GM18867 (cell line): ENCODE data around the gene SLC26A11.

Experiments
- ATAC-seq: cut with Tn5 transposase; IDR thresholded peaks from one replicate; pipeline ENCODE4 v1.9.1; 2021; ENCODE audit warnings: mild to moderate bottlenecking, moderate library complexity; ENCODE audit not compliant: unreplicated experiment

SLC26A11 gene

DNA sequence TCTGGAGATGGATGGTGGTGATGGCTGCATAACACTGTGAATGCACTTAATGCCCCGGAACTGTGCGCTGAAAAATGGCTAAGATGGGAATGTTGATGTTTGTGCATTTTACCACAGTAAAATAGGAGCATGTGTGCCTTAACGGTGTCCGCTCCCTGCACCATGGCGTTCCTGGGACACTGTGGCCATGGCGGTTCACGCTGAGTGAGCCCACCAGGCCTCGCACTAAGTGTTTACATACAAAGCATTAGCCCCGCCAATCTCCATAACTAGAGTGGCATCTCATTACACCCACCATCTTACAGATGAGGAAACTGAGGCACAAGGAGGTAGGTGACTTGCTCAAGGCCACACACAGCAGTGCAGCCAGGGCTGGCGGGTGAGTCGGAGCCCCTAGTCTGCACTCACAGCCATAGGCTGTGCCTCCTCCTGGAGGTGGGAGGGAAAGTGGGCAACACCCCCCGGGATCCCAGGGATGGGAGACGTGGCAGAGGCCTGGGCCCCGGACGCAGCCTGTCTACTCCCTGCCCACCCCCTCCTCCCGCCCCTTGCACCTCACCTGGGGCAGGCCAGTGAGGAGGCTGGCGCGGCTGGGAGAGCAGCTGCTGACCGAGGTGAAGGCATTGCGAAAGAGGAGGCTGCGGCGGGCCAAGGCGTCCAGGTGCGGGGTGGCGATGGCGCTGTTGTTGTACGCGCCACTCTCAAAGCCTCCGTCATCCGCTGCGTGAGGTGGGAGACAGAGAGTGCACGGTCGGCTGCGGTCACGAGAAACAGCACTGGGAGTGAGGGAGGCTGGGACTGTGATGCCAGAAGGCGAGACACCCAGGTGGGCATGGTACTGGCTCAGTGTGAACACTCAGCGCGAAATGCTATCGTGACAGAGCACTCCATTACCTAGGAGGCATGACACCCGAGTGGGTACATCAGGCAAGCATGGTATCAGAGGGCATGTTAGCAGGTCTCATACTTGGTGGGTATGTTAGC is 3.5 kb upstream of the SLC26A11 start:
- ATAC-seq: no peak

DNA sequence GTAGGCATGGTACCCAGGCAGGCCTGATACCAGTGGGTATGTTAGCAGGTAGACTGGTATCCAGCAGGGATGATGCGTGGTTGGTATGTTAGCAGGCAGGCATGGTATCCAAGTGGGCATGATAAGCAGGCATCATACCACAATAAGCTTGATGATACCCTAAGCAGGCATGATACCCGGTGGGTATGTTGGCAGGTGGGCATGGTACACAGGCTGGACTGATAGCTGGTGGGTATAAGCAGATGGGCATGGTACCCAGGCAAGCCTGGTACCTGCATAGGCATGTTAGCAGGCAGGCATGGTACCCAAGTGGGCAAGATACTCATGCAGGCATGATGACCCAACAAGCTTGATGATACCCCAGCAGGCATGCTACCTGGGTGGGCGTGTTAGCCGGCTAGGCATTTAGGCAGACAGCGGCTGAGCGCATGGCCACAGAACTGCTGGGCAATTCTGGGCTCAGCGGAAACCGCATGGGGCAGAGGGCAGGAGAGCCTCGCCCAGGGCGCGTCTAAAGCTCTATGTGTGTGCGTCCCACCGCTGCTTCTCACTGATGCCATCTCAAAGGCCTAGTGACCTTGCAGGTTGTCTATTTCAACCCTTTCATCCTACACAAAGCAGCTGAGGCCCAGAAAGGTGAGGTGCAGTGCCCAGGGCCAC is 2.4 kb upstream of the SLC26A11 start:
- no peak for ATAC-seq

DNA sequence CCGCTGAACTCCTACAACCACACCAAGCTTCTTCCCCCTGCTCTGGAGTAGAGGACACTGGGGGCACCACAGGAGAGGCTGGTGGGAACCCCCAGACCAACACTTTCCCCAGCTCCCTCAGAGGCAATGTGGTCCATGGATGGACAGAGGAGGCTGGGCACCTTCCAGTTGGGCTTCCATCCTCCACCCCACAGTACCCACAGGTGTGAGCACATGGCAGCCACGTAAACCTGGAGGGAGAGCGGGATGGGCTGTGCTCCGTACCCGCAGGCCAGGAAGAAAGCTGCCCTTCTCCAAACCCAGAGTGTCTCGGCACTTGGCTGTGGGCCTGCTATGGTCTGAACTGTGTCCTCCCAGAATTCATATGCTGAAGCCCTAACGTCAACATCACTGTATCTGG is 1.8 kb upstream of the SLC26A11 start:
- no peak for ATAC-seq

DNA sequence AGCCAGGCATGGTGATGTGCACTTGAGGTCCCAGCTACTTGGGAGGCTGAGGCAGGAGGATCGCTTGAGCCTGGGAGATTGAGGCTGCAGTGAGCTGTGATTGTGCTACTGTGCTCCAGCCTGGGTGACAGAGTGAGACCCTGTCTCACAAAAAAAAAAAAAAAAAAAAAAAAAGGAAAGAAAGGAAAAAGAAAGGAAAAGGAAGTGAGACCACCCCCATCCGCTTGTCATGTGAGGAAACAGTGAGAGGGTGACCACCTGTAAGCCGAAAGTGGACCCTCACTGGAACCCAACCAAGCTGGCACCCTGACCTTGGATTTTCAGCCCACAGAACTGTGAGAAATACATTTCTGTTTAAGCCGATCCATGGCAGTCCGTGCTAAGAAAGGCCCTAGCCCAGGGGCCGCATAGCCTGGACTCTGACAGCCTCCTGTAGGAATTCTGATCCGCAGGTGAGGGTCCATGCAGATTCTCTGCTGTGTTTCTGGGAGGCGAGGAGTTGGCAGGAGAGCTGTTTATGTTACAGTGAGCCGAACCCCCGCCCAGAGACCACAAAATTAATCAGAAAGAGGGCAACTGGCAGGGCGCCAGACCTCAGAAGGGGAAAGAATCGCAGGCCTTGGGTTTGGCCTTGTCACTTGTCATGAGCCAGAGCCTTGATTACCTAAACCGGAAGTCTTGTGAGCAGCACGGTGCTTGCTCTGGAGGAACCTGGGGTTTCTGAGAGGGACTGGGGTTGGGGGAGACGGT is 1.0 kb upstream of the SLC26A11 start:
- ATAC-seq: peak; percentile 56

DNA sequence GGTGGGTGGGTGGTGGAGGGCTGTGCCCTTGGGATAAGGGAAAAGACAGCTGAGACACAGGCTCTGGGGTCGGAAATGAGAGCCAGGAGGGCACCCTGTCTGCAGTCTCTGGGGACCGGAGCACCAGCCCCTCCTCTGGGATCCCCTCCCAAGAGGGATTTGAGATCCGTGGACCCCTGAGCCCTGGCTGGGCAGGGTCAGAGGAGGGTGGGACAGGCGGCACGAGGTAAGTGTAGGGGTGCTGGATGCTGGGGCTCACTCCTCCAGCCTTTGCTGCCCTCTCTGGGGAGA is 519 bp upstream of the SLC26A11 start:
- no peak for ATAC-seq

DNA sequence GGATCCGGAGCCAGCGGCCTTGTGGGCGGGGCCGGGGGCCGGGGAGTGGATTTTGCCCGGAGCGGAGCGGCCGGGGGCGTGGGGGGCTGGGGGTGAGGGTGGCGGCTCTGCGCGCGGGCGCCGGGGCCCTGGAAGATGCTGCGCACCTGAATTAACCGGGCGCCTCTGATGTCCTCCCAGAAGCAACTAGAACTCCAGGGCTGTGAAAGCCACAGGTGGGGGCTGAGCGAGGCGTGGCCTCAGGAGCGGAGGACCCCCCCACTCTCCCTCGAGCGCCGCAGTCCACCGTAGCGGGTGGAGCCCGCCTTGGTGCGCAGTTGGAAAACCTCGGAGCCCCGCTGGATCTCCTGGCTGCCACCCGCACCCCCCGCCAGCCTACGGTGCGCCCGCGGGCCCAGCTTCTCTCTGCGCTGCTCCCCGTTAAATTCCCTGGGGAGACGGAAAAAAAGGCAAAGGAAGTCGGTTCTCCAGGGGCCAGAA is 549 bp downstream of the SLC26A11 start:
- no peak for ATAC-seq

DNA sequence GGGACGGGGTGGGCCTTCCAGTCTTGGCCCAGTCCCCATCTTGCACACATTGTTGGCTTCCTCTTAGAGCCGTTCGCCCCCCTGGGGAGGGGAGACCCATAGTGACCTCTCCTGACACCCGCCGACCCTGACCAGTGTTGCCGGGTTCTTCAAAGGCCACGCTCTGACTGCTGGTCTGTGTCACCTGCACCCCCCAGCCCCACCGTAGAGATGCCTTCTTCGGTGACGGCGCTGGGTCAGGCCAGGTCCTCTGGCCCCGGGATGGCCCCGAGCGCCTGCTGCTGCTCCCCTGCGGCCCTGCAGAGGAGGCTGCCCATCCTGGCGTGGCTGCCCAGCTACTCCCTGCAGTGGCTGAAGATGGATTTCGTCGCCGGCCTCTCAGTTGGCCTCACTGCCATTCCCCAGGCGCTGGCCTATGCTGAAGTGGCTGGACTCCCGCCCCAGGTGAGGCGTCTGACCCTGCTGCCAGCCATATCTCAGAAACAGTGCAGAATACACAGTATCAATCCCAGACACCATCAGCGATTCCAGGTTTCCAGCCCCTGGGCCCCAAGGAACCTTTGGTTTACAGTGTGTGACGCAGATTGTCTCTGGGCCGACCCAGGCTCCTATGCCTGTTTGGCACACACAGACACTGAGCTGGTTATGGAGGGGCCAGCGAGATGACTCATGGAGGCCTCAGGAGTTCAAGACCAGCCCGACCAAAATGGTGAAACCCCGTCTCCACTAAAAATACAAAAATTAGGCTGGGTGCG is 1.3 kb downstream of the SLC26A11 start:
- no peak for ATAC-seq

DNA sequence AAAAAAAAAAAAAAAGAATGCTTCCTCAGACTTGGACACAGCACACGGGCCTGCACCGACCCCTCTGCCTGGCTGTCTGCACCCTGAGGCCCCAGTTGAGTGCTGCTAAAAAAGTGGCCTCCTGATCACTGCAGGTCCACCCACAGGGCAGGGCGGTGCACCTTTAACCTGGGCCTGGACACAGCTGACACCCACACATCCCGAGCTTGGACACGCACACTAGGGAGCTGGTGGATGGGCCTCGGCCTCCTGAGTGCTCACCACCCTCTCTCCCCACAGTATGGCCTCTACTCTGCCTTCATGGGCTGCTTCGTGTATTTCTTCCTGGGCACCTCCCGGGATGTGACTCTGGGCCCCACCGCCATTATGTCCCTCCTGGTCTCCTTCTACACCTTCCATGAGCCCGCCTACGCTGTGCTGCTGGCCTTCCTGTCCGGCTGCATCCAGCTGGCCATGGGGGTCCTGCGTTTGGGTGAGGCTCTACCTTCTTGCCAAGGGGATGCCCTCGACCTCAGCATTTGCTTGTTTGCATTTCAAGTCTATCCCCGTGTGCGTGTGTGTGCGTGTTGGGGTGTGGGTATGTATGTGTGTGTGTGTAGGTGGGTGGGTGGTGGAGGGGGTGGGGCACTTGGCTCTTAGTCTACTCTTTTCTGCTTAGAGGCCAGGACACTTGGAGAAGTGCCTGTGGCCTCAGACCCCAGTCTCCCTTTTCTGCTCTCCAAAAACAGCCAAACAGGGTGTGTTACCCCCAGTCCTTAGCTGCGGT is 2.3 kb downstream of the SLC26A11 start:
- no peak for ATAC-seq

DNA sequence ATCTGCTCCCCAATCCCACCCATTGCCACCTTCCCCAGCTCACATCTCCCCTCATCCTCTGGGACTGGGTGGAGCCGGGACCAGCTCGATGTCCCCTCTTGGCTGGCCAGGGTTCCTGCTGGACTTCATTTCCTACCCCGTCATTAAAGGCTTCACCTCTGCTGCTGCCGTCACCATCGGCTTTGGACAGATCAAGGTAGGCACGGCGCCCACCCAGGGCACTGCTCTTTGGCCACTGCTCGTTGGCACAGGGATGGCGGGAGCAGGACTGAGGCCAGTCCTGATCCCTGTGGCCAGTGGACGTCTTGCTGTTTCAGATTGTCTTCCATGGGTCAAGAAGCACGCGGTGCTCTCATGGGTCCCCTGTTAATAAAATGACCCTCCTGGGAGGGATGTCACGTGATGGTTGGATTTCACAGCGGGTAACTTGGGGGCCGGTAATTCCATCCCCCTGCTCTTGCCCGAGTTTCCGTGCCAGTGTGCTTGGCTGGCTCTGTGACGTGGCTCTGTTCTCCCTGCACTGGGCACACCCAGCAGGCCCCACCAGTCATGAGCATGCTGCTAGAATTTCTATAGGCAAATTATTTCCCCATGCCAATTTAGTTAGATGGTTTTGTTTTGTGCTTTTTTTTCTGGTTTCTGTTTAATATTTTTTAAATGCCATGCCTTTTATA is 3.1 kb downstream of the SLC26A11 start:
- no peak for ATAC-seq

DNA sequence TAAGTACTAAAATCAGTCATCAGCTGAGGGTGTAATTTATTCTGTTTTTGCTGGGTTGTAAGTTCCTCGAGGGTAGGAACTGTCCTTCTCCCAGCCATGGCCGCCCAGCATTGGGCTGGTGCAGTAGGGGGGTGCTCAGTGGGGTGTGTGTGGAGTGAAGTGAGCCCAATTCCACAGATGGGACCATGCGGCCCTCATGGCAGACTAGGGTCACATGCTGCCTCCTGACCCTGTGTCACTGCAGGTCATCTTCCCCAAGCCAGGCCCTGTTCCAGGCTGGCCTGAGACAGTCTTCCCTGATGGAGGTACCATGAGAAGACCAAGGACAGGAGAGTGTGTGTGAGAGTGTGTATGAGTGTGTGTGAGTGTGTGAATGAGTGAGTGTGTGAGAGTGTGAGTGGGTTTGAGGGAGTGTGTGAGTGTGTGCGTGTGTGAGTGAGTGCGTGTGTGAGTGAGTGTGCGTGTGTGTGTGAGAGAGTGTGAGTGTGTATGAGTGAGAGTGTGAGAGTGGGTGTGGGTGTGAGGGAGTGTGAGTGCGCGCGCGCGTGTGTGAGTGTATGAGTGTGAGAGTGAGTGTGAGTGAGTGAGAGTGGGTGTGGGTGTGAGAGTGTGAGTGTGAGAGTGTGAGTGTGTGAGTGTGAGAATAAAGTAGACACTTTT is 3.7 kb downstream of the SLC26A11 start:
- no peak for ATAC-seq

DNA sequence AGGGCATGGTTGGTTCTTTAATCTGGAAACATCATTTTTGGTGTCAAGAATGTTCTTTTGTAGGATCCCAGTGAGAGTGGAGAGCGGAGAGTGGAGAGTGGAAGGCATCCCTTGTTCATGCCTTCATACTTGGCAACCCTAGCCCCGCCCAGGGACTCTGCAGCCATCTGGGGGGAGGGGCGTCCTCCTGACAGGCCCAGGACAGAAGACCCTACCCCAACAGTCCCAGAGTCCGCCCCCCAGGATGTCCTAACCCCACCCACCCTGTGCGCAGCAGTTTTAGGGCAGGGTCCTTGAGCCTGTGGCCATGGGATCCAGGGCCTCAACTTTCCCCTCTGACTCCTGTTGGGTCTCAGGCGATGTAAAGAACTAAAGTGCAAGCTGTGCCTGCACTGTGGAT is 4.5 kb downstream of the SLC26A11 start:
- ATAC-seq: no peak

DNA sequence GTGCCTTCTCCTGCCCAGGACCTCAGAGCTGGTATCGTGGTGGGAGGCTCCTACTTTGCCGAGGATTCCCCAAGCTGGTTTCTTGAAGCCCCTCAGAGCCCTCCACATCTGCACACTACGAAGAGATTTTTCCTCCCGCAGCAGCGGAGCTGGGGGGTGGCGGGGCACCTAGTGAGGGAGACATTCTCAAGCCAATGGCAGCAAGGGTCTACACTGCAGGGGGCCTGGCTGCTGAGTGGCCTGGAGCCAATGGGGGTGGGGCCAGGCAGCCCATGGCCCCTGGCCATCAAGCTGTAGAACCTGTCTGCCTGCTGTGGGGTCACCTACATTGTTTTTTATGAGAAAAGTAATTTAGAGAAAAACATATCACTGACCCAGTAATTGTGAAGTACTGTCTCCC is 5.0 kb downstream of the SLC26A11 start:
- no peak for ATAC-seq

DNA sequence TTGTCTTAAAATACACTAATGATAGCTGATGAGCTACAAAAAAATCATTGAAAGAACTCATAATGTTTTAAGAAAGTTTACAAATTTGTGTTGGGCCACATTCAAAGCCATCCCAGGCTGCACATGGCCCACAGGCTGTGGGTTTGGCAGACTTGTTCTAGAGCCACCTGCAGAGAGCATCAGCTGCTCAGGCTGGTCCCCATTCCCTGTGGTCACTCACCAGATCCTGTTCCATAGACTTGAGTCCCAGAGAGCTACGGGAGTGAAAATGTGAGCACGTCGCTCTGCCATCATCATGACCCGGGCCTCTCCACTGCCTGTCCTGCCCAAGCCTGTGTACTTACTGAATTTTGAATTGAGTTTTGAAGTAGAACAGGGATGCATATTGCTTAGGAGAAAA is 6.9 kb downstream of the SLC26A11 start:
- ATAC-seq: no peak

DNA sequence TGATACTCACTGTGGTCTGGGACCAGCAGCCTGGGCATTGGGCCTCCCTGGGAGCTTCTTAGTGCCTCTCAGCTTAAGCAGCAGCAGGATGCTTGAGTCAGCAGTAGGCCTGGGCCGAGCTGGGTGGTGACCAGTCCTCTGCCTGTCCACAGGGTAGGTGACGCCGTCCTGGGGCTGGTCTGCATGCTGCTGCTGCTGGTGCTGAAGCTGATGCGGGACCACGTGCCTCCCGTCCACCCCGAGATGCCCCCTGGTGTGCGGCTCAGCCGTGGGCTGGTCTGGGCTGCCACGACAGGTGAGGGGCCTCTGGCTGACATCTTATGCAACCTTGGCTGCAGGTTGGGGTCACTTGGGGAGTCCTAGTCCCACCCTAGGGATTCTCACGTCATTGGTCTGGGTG is 7.4 kb downstream of the SLC26A11 start:
- ATAC-seq: no peak

DNA sequence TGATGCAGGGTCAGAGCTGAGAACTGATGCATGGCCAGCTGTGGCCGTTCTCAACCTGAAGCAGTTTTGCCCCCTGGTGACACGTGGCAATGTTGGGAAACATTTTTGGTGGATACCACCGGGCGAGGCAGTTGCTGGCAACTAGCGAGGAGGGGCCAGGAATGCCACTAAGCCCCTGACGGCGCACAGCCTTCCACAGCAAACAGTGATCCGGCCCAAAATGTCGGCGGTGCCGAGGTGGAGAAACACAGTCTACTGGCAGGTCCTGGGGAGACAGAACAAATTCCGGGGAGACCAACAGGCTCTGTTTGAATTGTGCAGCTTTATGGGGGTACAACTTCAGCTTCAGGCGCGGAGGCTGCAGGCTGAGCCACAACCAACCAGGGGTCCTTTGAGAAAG is 8.2 kb downstream of the SLC26A11 start:
- no peak for ATAC-seq

DNA sequence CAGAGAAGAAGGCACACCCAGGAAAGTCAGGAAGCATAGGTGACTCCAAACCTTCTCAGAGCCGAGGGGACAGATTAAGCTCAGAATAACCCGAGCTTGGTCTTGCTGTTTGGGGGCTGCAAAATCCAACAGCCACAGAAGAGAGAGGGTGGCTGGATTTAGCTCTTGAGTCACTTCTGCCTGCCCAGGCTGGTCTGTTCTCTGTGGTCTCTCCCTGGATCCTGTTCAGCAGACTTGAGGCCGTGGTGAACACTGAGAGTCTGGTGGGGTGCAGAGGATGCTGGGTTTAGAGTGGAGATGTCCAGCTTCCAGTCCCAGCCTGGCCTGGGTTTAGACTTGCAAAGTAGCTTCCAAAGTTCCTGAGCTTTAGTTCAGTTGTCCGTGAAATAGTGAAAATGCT is 8.8 kb downstream of the SLC26A11 start:
- no peak for ATAC-seq

DNA sequence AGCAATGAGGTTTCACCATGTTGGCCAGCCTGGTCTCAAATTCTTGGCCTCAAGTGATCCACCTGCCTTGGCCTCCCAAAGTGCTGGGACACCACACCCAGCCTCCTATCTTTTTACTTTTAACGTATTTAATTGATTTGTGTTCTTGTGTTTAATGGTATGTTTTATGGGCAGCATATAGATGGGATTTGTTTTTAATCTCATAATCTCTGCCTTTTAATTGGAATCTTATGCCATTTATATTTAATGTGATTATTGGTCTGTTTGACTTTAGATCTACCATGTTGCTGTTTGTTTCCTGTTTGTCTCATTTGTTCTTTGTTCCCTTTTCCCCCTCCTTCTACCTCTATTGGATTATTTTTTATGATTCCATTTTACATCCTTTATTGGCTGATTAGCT is 12.2 kb downstream of the SLC26A11 start:
- no peak for ATAC-seq

DNA sequence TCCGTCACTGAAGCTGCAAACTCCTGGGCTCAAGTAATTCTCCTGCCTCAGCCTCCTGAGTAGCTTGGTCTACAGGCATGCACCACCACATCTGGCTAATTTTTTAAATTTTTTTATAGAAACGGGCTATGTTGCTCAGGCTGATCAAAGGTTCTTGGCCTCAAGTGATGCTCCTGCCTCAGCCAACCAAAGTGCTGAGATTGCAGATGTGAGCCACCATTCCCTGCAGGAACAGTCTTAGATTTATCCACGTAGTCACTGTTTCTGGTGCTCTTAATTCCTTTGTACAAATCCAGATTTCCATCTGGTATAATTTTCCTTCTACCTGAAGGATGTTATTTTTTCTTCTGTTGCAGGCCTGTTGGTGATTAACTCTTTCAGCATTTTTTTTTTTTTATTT is 13.0 kb downstream of the SLC26A11 start:
- no peak for ATAC-seq

DNA sequence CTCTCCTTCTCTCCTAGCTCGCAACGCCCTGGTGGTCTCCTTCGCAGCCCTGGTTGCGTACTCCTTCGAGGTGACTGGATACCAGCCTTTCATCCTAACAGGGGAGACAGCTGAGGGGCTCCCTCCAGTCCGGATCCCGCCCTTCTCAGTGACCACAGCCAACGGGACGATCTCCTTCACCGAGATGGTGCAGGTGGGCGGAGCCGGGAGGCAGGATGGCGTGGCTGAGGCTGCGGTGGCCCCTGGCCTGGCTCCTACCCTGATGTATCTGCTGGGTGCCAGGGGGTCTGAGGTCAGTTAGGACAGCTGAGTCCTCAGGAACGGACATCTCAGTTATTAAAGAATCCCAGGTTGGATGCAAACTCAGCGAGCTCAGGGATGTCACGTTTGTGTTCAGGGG is 16.7 kb downstream of the SLC26A11 start:
- ATAC-seq: no peak
